GF-D8 (cell line): ENCODE results near the gene ZIC5.

ENCODE experiments used
- DNase-seq: peaks from one replicate; lab custom pipeline; 2025; lab: John Stamatoyannopoulos, UW

The ZIC5 gene

GRCh38 chr13:99975626-99976025 is 4.1 kb upstream of the ZIC5 start:
- DNase-seq: no peak

- no peak for DNase-seq
Observed at GRCh38 chr13:99974939-99975561, 3.5 kb upstream of the ZIC5 start.

- DNase-seq: no peak
Observed at GRCh38 chr13:99974296-99974938, 2.9 kb upstream of the ZIC5 start.

GRCh38 chr13:99973808-99974185 is 2.2 kb upstream of the ZIC5 start:
- no peak for DNase-seq

- no peak for DNase-seq
Observed at GRCh38 chr13:99973163-99973807, 1.7 kb upstream of the ZIC5 start.

GRCh38 chr13:99972190-99972731 is 694 bp upstream of the ZIC5 start:
- no peak for DNase-seq

- no peak for DNase-seq
Observed at GRCh38 chr13:99970651-99971575, 654 bp downstream of the ZIC5 start.

- DNase-seq: no peak
Observed at GRCh38 chr13:99969919-99970650, 1.5 kb downstream of the ZIC5 start.

GRCh38 chr13:99969453-99969918 is 2.1 kb downstream of the ZIC5 start:
- no peak for DNase-seq

GRCh38 chr13:99968521-99969452 is 2.8 kb downstream of the ZIC5 start:
- DNase-seq: no peak

- DNase-seq: no peak
Observed at GRCh38 chr13:99967869-99968520, 3.6 kb downstream of the ZIC5 start.

GRCh38 chr13:99967498-99967868 is 4.1 kb downstream of the ZIC5 start:
- no peak for DNase-seq

- DNase-seq: no peak
Observed at GRCh38 chr13:99966064-99966805, 5.3 kb downstream of the ZIC5 start.

- no peak for DNase-seq
Observed at GRCh38 chr13:99965329-99966000, 6.1 kb downstream of the ZIC5 start.

- no peak for DNase-seq
Observed at GRCh38 chr13:99963816-99964339, 7.7 kb downstream of the ZIC5 start.

GRCh38 chr13:99962242-99962641 is 9.3 kb downstream of the ZIC5 start:
- DNase-seq: no peak

- no peak for DNase-seq
Observed at GRCh38 chr13:99961636-99962035, 9.9 kb downstream of the ZIC5 start.

- no peak for DNase-seq
Observed at GRCh38 chr13:99960663-99961311, 10.8 kb downstream of the ZIC5 start.
